Erythroblast (primary cell): Measurements from ENCODE around the gene RERGL.

ENCODE experiments used
- DNase-seq, 2 experiments: peaks; one replicate each; lab custom pipeline; 2025; lab: John Stamatoyannopoulos, UW
- GATA1 ChIP-seq: IDR thresholded peaks from 2 replicates; pipeline ENCODE4 v1.6.1; 2011; ENCODE audit warnings: low read depth, mild to moderate bottlenecking, control low read depth, low read length, moderate library complexity
- POLR2A ChIP-seq: IDR thresholded peaks from 2 replicates; pipeline ENCODE4 v1.6.1; 2011; ENCODE audit warnings: mild to moderate bottlenecking, low read length

Gene RERGL

DNA sequence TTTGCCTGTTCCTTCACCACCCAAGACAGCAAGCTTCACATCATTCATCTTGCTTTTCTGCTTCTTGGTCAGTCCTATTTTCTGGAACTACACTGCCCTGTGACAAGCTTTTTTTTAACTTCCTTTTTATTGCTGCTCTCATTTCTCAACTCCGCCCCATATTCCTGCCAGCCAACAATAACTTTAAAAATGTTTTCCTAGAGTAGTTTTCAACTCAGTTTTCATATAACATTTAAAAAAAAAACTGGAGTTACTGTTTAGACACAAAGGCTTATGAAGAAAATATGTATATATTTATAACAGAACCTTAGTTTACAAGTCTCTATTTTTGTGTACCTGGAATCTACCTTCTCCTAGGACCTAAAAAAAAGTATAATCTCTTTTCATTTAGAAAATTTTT is at the start of gene RERGL:
Gene RERGL, minus strand, starts transcription at position 101 of the 400 bp plus-strand sequence. Its CDS starts 53 bp downstream, at position 48.
- TF ChIP-seq GATA1 (no peak), POLR2A (no peak)
- DNase-seq = no peak

DNA sequence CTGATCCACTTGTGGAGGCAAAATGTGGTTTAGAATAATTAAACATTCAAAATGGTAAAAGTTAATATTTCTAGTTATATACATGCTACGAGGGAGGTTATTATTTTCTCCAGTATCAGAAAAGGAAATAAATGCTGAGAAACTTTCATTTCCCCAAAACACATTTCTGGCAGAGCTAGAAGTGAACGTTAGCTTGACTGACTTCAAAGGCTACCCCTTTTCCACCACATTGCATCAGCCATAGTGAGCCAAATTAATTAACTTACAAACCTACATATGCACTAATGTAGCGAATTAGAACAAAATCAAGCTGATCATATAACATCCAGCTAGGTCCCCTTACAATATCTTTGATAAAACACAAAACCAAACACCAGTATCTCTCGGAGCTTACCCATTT is 49.3 kb upstream of the RERGL start:
- no peak for TF ChIP-seq POLR2A
- no peak for TF ChIP-seq GATA1
- no peak for DNase-seq

DNA sequence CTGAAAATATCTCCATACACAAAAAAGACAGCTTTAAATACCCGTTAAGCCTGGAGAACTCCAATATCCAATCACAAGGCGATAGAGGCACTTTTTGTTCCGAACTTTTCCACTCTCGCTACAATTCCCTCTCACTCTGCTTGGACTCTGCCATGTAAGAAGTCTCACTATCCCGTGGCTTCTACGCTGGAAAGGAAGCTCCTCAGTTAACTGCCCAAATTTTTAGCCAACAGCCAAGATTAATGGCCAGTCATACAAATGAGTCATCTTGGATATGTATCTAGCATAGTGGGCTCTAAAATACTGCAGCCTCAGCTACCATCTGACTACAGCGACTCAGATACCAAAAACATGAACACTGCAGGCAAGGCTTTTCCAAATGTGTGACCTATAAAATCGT is 45.5 kb upstream of the RERGL start:
- TF ChIP-seq GATA1 (no peak), POLR2A (no peak)
- DNase-seq = no peak

GRCh38 chr12:18135086-18135485 is 45.1 kb upstream of the RERGL start:
- DNase-seq = no peak
- TF ChIP-seq POLR2A (no peak), GATA1 (no peak)

DNA sequence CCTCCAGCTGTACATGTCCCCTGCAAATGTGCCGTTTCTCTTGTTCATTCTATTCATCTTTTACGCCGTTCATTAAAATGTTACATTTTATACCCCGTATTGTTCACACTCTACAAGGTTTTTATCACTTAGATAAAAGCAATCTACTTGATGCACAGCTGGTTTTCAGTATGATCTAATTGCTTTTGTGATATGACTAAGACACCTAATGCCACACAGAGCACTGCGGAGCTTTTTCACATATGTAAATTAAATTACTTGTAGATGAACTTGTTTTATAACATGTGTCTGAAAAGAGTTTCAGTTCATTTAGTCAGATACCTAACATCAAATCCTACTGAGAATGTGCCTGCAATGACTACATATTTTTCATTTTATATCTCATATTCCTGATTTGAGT is 40.9 kb upstream of the RERGL start:
- TF ChIP-seq GATA1 (no peak), POLR2A (no peak)
- no peak for DNase-seq

DNA sequence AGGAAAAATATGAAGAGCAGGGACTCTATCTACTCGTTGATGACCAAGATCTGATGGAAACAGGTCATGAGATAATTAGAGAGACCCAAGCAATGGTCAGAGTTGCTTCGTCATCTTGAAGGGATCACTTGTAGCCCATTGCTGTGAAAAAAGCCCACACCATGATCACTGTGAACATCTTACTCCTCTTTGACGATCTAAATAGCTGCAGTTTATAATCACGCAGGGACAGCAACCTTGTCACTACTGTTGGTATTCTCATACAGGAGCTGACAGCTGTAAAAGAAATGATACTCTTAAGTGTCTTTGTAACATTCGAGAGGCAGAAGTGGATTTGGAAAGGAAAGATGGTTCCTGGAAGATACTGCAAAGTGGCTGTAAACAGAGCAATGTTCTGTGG is 33.7 kb upstream of the RERGL start:
- TF ChIP-seq GATA1 (no peak), POLR2A (no peak)
- DNase-seq = no peak

DNA sequence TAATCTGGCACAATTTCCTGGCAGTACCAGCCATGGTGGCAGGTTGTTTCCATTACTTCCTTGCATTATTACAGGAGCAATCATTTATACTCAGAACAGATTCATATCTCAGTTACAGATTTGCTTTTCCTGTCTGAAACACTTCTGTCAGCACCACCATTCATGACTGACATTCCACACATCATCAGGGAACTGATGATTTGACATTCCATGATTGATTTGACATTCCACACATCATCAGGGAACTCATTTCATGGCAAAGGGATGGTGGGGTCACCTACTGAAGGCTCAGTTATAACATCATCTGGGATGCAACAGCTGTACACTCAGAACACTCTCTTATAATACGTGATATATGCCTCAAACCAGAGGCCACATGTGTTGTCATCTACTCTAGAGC is 30.9 kb upstream of the RERGL start:
- no peak for DNase-seq
- no peak for TF ChIP-seq POLR2A
- no peak for TF ChIP-seq GATA1

GRCh38 chr12:18108611-18109010 is 18.6 kb upstream of the RERGL start:
- no peak for TF ChIP-seq POLR2A
- no peak for TF ChIP-seq GATA1
- DNase-seq = no peak

- DNase-seq = no peak
- TF ChIP-seq POLR2A (no peak), GATA1 (no peak)
Measured at GRCh38 chr12:18103624-18104023, 13.6 kb upstream of the RERGL start.

DNA sequence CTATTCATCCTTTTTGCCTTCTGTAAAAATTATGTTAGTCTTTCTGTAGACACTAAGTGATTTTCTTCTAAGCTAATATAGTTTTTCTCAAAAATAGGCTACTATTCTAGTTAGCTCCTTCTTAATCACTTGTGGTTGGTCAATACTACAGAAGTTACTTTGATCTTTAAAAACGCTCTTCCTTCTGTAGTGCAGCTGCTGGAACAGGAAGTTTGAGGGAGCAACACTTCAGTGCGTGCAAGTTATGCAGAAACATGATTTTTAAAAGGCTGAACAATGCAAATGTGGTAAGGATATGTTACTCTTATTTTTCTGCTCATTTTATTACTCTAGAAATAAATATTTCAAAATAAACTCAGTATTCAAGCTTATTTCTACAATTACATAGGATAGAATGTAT is 11.1 kb upstream of the RERGL start:
- DNase-seq = no peak
- no peak for TF ChIP-seq GATA1
- TF ChIP-seq POLR2A = no peak

DNA sequence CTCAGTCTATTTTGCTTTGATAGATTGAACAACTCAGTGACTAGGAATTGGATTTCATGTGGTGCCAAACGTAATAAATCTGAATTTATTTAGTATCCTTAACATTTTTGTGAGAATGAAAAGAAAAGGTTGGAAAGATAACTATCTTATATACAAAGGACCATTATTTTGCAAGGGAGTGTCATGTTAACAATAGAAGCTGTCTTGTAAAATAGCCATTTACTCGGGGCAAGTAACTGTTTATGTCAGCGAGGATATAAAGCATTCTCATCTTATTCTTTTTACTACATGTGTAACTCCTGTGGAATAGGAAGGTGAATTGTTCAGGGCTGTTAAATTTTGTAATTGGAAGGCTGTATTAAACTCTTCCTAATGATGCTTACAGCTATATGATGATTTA is 5.9 kb downstream of the RERGL start:
- DNase-seq = no peak
- TF ChIP-seq POLR2A (no peak), GATA1 (no peak)

- no peak for DNase-seq
- TF ChIP-seq GATA1 = no peak
- no peak for TF ChIP-seq POLR2A
Measured at GRCh38 chr12:18079541-18080246, 10.3 kb downstream of the RERGL start.

- TF ChIP-seq GATA1 (no peak), POLR2A (no peak)
- no peak for DNase-seq
Measured at GRCh38 chr12:18074001-18074400, 16.0 kb downstream of the RERGL start.

GRCh38 chr12:18072723-18073122 is 17.3 kb downstream of the RERGL start:
- no peak for DNase-seq
- TF ChIP-seq POLR2A (no peak), GATA1 (no peak)

GRCh38 chr12:18071336-18071735 is 18.7 kb downstream of the RERGL start:
- DNase-seq = no peak
- TF ChIP-seq POLR2A = no peak
- TF ChIP-seq GATA1 = no peak
